Posterior cingulate gyrus (tissue), 11 donors: Measurements from ENCODE around the gene YIPF1.
"Not testable (repeated sequence)": the region's sequence is repeated elsewhere in the genome, so short reads cannot be mapped to it uniquely, and the experiment has no call there.

Experiments used
- DNase-seq, 10 donors: peaks; one replicate each; pipeline versions ENCODE4 v3.0.0 to v3.0.0-alpha.2; 2020 to 2021; ENCODE audit warnings: mixed read lengths in 3 of 10
- intact Hi-C: fragments of 100-400 bp; cut with DNase I; formaldehyde crosslinking; loops from one replicate; pipeline ENCODE4 v1.15.1; 2023

YIPF1 gene

GRCh38 chr1:53896635-53897229 lies 7.1 kb upstream of the YIPF1 start:
- intact Hi-C loops, result no loop called here
- DNase-seq, result no peak

DNA sequence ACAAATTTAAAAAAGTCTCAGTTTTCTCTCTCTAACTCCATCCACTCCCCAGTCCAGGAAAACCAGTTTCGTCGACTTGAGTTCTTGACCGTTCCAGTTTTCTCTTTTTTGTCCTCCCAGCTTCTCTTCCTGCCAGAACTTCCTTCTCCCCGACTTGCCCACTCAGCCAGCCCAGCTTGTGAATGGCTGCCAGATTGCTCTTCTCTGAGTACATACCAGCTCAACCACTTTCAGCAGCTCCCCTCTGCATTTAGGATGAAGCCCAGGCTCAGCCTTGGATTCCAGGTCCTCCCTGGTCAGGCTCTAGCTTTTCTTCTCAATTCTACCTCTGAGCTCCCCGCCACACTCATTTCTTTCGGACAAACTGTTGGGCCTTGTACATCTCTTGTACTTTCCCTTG lies 5.8 kb upstream of the YIPF1 start:
- intact Hi-C loops, result no loop called here
- DNase-seq, result peak in 3 of 10 donors; percentile 21 to 47 (median 37)

- intact Hi-C loops, result no loop called here
These were observed 5.0 kb upstream of the YIPF1 start for GRCh38 chr1:53894644-53895043.

GRCh38 chr1:53893999-53894636 lies 4.5 kb upstream of the YIPF1 start, which contains the start of gene DIO1:
DIO1 (plus strand) TSS chr1:53894187; CDS start chr1:53894211, 24 bp downstream.
- no peak for DNase-seq
- intact Hi-C loops, result no loop called here

More at GRCh38 chr1:53894644-53895043, 5.0 kb upstream of the YIPF1 start:
- no peak for DNase-seq

DNA sequence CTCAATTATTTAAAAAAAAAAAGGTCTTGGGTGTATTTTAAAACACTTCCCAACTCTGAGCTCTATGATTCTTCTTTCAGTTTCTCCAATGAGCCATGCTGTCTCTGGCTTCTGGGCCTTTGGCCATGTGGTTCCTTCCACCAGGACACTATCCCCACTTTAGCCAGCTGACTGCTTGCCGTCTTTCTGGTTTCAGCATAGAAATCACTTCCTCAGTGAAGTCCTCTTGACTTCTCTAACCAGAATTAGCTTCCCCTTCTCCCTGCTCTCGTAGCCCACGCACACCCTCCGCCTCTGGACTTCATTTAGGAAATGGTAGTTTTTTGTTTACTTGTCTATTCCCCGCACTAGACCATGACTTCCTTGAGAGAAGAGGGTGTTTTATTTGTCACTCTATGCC lies 3.3 kb upstream of the YIPF1 start:
- peak in 4 of 10 donors; percentile 21 to 86 (median 24) for DNase-seq
- intact Hi-C loops, result no loop called here

DNA sequence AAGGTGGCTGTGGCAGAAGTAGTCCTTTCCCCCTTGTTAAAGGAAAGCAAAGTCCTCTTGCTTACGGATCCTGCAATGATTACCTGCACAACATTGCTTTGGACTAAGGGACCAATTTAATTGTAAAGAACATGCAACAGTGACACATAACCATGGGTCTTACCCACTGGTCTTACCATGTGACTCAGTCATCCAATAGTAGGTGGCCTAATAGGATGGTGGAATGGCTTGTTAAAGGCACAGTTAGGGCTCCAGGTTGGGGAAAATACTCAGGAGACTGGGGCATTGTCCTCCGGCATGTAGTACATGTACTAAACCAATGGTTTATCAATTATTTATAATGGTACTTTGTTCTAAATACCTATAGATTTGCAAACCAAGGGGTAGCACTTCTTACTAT lies 2.1 kb upstream of the YIPF1 start:
- DNase-seq, result no peak
- intact Hi-C loops, result no loop called here

DNA sequence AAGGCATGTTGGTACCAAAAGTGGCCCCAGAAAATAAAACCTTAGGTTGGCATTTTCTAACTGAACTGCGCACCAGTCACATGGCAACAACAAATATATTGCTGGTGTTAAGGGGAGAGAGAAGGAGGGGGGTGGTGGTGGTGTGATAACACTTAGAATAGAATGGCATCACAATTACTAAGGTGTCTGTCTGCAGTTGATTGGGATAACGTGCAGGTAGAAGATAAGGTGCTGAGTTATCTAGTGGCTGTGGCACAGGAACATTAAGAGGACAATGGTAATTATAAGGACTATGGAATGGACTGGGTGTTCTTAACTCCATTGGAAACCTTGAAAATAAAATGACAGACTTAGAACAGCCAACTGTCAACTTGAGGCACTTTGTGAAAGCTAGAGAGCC lies 1.4 kb upstream of the YIPF1 start:
- intact Hi-C loops, result no loop called here

GRCh38 chr1:53890522-53890941 lies 935 bp upstream of the YIPF1 start:
- intact Hi-C loops, result no loop called here
- no peak for DNase-seq

More for the DNA sequence above, 1.4 kb upstream of the YIPF1 start:
- no peak for DNase-seq

- DNase-seq, result no peak
- intact Hi-C loops, result loop anchor here (1.0 to 2.0 kb wide), 2 partner anchors 50 to 58 kb away; partner anchors contain the start of genes LRRC42 and NDC1
These were observed 916 bp downstream of the YIPF1 start for GRCh38 chr1:53888681-53889080.

DNA sequence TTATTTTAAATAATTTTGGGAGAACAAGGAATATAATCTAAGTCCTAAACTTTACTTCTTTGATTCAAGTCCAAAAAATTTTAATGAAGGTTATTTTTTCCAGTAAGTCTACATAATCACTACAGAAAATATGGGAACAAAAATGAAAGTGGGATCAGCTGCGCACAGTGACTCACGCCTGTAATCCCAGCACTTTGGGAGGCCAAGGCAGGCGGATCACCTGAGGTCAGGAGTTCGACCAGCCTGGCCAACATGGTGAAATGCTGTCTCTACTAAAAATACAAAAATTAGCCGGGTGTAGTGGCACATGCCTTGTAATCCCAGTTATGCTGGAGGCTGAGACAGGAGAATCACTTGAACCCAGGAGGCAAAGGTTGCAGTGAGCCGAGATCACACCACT lies 6.0 kb downstream of the YIPF1 start:
- intact Hi-C loops, DNase-seq: not testable (repeated sequence)

- DNase-seq, intact Hi-C loops: not testable (repeated sequence)
These were observed 7.7 kb downstream of the YIPF1 start for GRCh38 chr1:53881853-53882252.

DNA sequence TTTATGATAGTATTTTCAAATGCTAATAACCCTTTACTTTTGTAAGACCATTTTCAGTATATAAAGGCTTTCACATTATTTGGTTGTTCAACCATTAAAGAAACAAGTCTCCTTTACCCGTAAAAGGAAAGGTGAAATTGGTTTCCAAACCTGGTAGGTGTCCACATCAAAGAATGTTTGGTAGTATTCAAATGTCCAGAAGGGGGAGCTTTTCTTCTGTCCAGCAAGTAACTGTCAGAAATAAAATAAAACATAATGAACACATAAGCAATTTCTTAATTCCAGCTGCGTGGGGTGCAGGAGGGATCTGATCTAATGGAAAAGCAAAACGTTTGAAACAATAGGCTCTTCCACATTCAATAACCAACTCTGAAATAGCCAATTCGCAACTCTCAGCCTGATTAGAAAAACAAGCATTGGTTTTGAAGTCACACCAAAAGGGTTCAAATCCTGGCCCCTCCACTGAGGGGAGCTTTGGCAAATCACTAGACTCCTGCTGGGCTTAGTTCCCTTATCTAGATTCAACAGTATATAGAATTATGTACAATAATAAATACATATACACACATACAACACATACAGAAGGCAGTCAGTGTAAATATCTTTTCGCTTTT lies 11.0 kb downstream of the YIPF1 start:
- intact Hi-C loops, result no loop called here
- DNase-seq, result no peak

DNA sequence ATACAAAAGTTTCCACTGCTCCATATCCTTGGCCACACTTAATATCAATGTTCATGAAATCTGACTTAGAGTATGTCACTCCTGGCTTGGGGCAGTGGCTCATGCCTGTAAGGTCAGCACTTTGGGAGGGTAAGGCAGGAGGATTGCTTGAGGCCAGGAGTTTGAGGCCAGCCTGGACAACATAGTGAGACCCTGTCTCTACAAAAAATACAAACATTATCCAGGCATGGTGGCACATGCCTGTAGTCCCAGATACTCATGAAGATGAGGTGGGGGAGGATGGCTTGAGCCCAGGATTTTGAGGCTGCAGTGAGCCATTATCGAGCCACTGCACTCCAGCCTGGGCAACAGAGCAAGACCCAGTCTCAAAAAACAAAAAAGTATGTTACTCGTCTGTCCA lies 14.4 kb downstream of the YIPF1 start:
- DNase-seq, intact Hi-C loops: not testable (repeated sequence)

DNA sequence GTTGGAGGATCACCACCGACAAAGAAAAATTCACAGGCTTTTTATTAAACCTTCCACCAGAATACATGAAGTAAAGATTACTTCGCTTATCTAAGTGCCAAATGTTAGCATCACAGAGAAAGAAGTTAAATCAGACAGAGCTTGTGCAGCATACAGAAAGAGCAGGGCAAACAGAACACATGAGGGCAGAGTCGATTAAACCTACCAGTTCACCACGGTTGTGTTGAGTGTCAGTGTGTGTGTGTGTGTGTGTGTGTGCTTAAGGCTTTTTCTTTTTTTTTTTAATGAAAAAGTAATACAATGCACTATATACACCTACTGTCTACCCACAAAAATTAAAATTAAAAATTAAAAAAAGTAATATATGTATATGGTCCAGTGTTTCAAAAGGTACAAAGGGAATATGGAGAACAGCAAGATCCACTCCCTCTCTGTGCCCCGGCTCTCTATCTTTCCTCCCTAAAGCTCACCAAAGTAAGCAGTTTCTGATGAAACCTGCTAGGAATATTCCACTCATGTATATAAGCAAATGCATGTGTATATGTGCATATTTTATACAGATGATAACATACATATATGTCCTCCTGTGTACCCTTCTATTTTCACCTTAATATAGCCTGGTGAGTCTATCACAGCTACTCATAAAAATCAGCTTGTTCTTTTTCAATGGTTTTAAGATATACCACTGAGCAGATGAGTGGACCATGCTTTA lies 17.7 kb downstream of the YIPF1 start:
- no peak for DNase-seq
- intact Hi-C loops, result no loop called here

DNA sequence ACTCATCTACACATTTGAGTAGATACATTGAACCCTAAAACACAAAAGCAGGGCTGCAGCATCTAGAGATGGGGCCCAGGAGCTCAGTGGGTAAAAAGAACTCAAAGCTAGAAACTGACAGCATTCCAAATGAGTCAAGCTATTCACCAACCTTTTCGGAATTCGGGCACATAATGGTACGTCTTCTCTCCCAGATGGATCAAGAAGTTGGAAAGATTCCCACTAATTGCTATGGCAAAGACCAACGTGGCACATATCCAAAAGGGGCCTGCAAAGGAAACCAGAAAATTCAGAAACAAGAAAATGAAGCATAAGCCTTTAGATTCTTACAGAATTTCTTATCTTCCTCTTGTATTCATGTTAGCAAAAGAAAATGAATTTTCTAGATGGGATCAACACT lies 18.4 kb downstream of the YIPF1 start:
- DNase-seq, result no peak
- intact Hi-C loops, result no loop called here

- intact Hi-C loops, result no loop called here
- no peak for DNase-seq
These were observed 20.0 kb downstream of the YIPF1 start for GRCh38 chr1:53869454-53870117.

DNA sequence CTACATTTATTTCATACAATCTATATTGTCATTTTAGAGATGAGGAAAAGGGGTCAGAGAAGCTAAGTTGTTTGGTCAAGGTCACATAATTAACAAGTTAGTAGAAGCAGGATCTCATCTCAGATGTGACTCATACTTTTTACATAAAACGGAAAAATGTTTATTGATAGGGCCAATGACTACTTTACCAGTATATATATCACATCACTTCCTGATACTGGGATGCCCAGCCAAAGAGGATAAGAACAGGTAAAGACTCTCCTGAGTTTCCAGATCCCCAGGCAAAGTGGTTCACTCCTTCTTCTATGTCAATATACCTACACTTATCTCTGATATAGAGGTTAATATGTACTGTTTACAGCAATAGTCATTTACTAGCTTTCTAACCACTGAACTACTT lies 21.0 kb downstream of the YIPF1 start:
- no peak for DNase-seq
- intact Hi-C loops, result no loop called here

GRCh38 chr1:53862507-53862906 lies 27.1 kb downstream of the YIPF1 start:
- intact Hi-C loops, result no loop called here
- no peak for DNase-seq

DNA sequence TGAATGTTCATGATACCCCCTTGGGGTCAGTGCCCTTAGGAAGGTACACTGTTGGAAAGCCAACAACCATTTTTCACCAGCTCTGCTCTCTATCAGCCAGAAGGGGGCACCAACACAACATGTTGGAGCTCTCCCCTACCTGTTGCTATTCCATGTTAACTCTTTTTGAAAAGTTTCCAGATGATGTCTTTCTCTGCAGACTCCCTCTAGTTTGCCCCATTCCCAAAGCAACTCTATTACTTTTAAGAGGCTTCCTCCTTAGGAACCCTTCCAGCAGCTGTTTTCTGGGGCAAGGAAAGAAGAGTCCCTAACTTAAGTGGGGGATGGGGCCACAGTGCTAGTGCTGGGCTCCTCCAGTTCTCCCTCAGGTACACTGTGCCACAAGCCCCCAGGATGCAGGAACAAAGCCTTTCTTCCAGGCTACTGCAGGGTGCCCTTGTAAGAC lies 28.6 kb downstream of the YIPF1 start:
- peak in 3 of 10 donors; percentile 24 to 34 (median 28) for DNase-seq

DNA sequence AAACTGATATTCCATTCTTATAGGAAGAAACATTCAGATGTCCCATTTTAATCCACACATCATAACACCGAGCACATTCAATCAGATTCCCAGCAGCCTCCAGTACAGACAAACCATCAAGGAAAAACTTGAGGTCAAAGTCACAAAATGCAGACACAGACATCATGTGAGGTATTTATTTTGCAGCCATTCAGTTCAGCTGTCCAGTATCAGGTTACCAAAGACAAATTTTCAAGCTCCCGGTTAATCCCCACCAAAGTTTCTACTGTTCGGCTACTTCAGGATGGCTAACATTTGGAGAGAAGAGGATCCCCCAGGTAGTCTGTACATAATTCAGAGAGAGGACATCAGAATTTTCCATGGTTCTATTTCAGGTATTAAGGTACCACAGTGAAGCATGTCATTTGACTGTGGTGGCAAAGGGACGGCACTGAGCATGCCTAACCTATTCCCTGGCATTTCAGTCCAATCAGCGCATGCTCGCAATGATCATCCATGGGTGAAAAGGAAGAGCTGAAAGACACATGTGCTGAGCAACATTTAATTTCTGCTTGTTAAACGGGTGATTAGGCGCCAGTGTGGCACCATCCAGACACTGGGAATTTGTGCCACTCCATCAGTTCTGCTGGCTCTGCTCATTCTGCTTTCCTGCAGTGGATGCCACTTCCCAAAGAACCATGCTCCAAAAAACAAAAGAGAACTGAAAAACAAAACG lies 37.9 kb downstream of the YIPF1 start:
- intact Hi-C loops, result no loop called here
- DNase-seq, result no peak

More for the DNA sequence above, 28.6 kb downstream of the YIPF1 start:
- intact Hi-C loops, result no loop called here
